Measurements from ENCODE around the gene GGA1.
"Not testable (repeated sequence)": the region's sequence is repeated elsewhere in the genome, so short reads cannot be mapped to it uniquely, and the experiment has no call there.

Gene GGA1

GRCh38 chr22:37570661-37570976 lies 38.0 kb upstream of the GGA1 start:
- DNase-seq (ENCODE audit: low spot score), result no peak

GRCh38 chr22:37571258-37571991 lies 37.2 kb upstream of the GGA1 start:
- no peak for DNase-seq (ENCODE audit: low spot score)

- DNase-seq (ENCODE audit: low spot score), result no peak
Measured at GRCh38 chr22:37571992-37572373, 36.7 kb upstream of the GGA1 start.

GRCh38 chr22:37575490-37576003 lies 33.1 kb upstream of the GGA1 start:
- DNase-seq (ENCODE audit: low spot score), result no peak

GRCh38 chr22:37578002-37578401 lies 30.6 kb upstream of the GGA1 start:
- DNase-seq (ENCODE audit: low spot score), result no peak

- DNase-seq (ENCODE audit: low spot score), result no peak
Measured at GRCh38 chr22:37581504-37581903, 27.1 kb upstream of the GGA1 start.

- DNase-seq (ENCODE audit: low spot score), result no peak
Measured at GRCh38 chr22:37582526-37582925, 26.1 kb upstream of the GGA1 start.

GRCh38 chr22:37588546-37589215 lies 20.0 kb upstream of the GGA1 start:
- DNase-seq (ENCODE audit: low spot score), result no peak

- DNase-seq (ENCODE audit: low spot score), result no peak
Measured at GRCh38 chr22:37589636-37590035, 19.0 kb upstream of the GGA1 start.

- not testable (repeated sequence) for DNase-seq (ENCODE audit: low spot score)
Measured at GRCh38 chr22:37591081-37591480, 17.6 kb upstream of the GGA1 start.

- no peak for DNase-seq (ENCODE audit: low spot score)
Measured at GRCh38 chr22:37591823-37592404, 16.7 kb upstream of the GGA1 start.

- no peak for DNase-seq (ENCODE audit: low spot score)
Measured at GRCh38 chr22:37594237-37594636, 14.4 kb upstream of the GGA1 start.

- no peak for DNase-seq (ENCODE audit: low spot score)
Measured at GRCh38 chr22:37599153-37599552, 9.5 kb upstream of the GGA1 start.

GRCh38 chr22:37601203-37601539 lies 7.5 kb upstream of the GGA1 start:
- DNase-seq (ENCODE audit: low spot score), result no peak

- DNase-seq (ENCODE audit: low spot score), result no peak
Measured at GRCh38 chr22:37601540-37602442, 6.8 kb upstream of the GGA1 start.

- DNase-seq (ENCODE audit: low spot score), result not testable (repeated sequence)
Measured at GRCh38 chr22:37602546-37603277, 5.9 kb upstream of the GGA1 start.

- no peak for DNase-seq (ENCODE audit: low spot score)
Measured at GRCh38 chr22:37604074-37604473, 4.6 kb upstream of the GGA1 start.

GRCh38 chr22:37604875-37605274 lies 3.8 kb upstream of the GGA1 start:
- no peak for DNase-seq (ENCODE audit: low spot score)

GRCh38 chr22:37607010-37607934 lies 1.4 kb upstream of the GGA1 start:
- no peak for DNase-seq (ENCODE audit: low spot score)

GRCh38 chr22:37607935-37608476 lies 628 bp upstream of the GGA1 start:
- no peak for DNase-seq (ENCODE audit: low spot score)
